ENCODE results near the gene PUM2.
"Not testable (repeated sequence)": the region's sequence is repeated elsewhere in the genome, so short reads cannot be mapped to it uniquely, and the experiment has no call there.

PUM2 gene

DNA sequence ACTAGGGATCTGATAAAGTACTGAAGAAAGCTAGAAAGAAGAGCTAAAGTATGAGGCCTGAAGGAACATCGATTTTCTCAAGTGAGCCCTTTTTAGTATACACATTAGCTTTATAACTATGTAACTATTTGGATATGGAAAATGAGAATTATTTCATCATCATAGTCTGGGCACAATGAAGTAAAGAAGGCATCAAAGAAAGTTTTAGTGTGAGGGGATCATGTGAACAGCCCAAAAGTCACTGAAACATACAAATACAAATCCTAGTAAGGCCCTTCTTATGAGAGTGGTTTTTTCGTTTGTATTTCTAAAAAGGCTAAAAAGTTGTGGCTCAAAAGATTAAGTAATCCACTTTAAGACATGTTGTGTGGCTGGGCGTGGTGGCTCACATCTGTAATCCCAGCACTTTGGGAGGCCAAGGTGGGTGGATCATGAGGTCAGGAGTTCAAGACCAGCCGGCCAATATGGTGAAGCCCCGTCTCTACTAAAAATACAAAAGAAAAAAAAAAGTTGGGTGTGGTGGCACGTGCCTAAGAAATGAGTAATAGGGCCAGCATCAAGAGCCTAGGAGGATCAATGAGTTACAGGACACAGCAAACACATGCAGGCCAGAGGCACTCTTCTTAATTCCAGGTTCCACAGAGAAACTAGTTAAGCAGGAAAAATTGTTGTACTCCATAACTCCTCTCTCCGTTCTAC is 61.9 kb downstream of the PUM2 start:
- no peak for DNase-seq (ENCODE audit: low spot score)

- no peak for DNase-seq (ENCODE audit: low spot score)
Observed at GRCh38 chr2:20282916-20283592, 67.6 kb downstream of the PUM2 start.

DNA sequence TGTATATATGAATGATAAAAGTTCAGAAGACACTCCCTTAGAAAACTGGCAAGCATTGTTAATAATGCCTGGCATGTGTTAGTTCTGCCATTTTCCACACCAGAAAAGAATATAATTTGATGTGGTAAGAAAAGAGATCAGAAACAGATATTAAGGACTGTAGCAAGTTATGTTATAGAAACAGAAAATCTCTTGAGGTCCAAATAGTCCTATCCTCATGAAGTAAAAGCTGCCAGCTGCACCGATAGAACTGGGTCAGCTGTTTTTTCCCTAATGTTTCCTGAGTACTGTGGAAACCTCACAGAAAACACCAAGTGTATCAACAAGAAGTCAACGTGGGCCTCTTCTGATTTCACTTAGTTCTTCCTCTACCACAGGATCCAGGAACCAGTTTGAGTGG is 68.8 kb downstream of the PUM2 start:
- DNase-seq (ENCODE audit: low spot score) = no peak

DNA sequence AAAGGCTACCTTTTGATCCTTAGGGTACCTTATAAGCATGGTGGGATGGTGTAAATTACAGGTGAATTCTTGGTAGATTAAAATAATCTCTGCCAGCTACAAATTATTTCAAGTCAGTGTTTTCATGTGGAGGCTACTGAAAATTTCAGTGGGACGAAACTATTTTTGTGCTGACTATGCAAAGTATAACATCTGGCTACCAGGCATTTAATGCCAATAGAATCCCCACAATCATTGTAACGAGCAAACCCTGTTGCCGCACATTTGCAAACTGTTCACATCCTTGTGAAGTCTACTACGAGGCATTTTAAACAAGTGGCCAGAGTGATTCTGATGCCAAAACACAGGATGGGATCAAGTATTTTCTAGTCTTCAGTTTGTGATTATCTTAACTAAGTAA is 77.6 kb downstream of the PUM2 start:
- no peak for DNase-seq (ENCODE audit: low spot score)

DNA sequence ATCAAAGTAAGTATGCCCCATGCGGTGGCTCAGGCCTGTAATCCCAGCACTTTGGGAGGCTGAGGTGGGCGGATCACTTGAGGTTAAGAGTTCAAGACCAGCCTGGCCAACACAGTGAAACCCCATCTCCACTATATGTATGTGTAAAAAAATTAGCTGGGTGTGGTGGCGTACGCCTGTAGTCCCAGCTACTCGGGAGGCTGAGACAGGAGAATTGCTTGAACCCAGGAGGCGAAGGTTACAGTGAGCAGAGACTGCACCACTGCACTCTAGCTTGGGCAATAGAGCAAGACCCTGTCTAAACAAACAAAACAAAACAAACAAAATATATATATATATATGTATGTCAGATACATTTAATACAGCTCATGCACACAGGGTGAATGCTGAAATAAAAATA is 82.3 kb downstream of the PUM2 start:
- not testable (repeated sequence) for DNase-seq (ENCODE audit: low spot score)

GRCh38 chr2:20267529-20267928 is 83.1 kb downstream of the PUM2 start:
- DNase-seq (ENCODE audit: low spot score) = no peak

GRCh38 chr2:20264629-20265028 is 86.0 kb downstream of the PUM2 start:
- no peak for DNase-seq (ENCODE audit: low spot score)

DNA sequence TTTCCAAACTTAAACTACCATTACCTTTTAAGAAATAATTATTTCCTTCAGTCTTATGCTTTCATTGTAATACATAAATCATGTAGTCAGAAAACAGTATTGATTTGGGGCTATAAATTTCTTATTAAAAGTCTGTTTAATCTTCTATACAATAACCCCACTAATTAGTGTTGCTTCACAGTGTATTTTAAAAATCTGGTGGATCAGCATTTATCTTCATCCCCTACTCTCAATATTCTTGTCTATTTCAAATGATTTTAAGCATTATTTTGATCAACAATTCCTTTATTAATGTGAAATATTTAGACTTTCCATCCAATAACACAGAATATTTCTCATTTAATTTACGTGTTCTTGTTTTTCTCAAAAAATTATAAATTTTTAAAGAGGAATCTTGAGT is 93.2 kb downstream of the PUM2 start:
- DNase-seq (ENCODE audit: low spot score) = no peak

- no peak for DNase-seq (ENCODE audit: low spot score)
Observed at GRCh38 chr2:20254731-20255130, 95.9 kb downstream of the PUM2 start.

DNA sequence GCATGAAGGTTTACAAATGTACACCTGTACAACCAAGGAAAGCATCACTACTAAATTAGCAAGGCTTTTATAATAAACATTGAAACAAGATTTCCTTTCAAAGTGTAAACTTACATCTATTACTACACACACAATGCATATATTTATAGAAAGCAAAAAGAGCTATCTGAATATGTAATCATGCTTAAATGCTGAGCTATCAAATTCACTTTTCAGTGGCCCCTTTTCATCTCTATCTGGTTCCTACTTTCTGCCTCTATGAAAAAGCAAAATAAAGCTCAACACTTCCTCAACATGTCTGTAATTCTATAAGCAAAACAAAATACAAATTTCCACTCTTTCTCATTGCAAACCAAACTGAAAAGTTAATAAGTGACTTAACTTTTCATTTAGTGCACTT is 100.2 kb downstream of the PUM2 start:
- DNase-seq (ENCODE audit: low spot score) = no peak

DNA sequence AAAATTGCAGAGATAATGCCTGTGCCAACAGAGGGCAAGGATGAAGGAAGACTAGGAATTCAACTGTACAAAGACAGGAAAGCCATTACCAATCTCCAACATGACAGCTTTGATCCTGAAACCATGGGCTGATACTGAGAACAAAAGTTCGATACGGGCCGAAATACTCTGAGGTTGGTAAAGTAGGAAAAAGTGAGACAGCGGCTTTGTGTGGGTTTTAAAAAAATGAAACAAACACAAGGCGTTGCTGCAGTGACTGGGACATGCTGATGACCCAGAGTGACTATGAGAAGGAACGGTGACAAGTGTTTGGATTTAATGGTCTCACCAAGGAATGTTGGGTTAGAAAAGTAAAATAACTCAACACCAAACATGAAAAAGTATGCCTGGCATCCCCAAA is 101.5 kb downstream of the PUM2 start:
- DNase-seq (ENCODE audit: low spot score) = no peak

- no peak for DNase-seq (ENCODE audit: low spot score)
Observed at GRCh38 chr2:20247084-20247483, 103.6 kb downstream of the PUM2 start.

- DNase-seq (ENCODE audit: low spot score) = not testable (repeated sequence)
Observed at GRCh38 chr2:20243637-20244036, 107.0 kb downstream of the PUM2 start.

DNA sequence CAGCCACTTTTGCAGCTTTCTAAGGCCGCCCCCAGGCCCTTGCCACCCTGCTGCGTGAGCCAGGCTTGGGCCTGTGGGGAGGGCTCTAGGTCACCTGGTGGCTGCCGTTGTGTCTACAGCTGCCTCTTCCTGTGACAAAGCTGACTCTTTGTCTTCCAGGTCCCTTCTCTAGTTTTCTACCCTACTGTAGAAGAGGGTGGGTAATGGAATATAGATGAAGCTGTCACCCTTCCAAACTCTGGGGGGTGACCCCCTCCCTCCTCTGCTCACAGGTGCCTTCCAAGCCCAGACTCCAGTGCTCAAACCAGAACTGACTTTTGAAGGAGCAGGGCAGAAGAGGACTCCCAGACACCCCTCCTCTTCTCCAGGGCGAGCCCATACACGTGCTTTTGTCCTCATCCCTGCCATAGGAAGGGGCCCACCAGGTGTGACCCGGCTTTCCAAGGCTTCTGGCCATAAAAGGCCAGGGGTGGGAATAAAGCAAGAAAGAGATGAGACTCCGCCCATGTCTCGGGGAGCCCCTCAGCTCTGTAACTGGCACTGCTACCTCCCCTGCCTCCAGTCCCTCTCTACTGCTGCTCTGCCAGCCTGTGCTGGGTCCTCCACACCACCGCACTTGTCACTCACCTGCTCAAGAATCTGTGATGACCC is 107.8 kb downstream of the PUM2 start:
- no peak for DNase-seq (ENCODE audit: low spot score)

DNA sequence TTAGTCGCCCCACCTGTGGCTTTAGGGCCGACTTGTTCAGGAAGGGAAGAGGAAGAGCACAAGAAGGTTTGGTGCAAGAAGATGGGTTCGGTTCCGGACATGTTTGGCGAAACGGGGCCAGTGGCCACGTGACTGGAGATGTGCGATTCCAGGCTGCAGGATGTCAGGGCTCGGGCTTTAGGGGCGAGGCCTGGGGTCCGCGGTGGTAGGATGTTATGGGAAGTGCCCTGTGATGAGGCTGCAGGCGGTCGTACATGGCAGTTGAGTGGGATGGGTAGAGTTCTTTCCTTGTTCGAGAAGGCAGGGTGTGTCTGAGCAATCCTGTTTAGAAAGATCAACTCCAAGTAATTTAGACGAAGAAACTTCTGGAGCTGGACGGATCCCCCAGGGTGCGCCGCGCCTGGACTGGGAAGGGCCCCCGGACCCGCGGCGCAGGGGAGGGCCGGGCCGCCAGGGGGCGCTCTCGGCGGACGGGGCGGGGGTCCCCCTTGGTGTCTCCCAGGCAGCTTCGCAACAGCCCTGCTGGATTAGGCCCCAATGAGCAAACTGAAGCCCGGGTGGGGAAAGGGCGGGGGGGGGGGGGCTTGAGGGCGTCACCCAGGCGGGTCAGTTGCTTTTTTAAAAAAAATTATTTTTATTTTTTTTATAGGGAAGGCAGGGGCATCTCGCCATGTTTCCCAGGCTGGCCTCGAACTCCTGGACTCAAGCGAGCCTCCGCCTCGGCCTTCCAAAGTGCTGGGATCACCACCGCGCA is 108.5 kb downstream of the PUM2 start:
- no peak for DNase-seq (ENCODE audit: low spot score)

GRCh38 chr2:20240291-20240690 is 110.4 kb downstream of the PUM2 start:
- not testable (repeated sequence) for DNase-seq (ENCODE audit: low spot score)

- DNase-seq (ENCODE audit: low spot score) = no peak
Observed at GRCh38 chr2:20236496-20236895, 114.1 kb downstream of the PUM2 start.

DNA sequence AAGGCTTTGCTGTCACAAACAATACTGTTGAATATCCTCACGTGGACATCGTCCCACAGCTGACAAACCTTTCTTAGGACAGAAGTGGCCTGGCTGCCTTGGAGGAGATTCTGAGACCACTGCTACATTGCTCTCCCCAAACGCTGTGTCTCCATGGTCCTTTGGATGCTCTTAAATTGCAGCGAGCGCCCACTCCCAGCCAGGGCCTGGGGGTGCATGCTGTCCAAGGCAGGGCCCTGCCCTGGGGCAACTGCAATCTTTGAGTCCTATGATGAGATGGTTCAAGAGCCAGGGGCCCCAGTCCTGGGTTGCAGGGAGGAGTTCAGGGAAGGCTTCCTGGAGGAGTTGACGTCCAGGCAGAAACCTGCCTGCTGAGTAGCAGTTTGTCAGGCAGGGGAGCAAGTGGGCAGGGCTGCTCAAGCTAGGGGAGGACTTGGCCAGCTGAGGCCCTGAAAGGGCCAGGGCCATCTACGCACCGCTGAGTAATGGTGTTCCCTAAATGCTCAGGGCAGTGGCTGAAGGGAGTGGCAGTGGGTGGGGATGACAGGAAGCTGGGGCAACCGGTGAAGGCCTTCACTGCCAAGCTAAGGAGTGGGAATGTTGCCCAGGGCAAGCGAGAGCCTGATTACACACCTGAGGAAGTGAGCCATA is 114.9 kb downstream of the PUM2 start:
- no peak for DNase-seq (ENCODE audit: low spot score)

DNA sequence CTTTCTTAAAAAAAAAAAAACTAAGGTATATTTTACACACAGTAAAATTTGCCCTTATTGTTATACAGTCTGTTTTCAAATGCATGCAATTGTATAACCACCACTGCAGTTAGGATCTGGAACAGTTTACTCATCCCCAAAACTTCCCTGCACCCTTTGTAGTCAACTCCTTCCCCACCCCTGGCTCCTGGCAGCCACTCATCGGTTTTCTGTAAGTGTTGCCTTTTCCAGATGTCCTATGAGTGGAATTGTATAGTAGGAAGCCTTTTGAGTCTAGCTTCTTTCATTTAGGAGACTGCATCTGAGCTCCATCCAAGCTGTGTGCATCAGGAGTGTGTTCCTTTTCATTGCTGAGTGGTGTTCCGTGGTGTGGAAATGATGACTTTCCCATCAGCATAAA is 116.0 kb downstream of the PUM2 start:
- DNase-seq (ENCODE audit: low spot score) = not testable (repeated sequence)

DNA sequence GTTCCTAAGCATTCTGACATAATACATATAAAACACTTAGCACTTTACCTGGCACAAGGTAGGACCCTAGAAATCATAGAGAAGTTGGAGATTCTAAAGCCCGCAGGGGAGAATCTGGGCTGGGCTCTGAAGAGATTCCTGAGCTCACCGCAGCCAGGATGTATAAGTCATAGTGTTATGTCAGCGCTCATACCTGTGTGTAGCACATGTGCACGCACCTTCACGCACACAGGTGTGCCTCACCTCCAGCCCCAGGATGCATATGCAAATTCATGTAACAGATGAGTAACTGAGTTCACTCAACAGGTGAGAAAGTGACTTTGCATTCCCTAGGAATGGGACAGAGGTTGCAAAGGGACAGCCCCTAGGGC is 117.8 kb downstream of the PUM2 start:
- no peak for DNase-seq (ENCODE audit: low spot score)

GRCh38 chr2:20231598-20232026 is 119.0 kb downstream of the PUM2 start:
- DNase-seq (ENCODE audit: low spot score) = no peak

- DNase-seq (ENCODE audit: low spot score) = no peak
Observed at GRCh38 chr2:20231159-20231558, 119.5 kb downstream of the PUM2 start.
